Kidney epithelial cell (primary cell): ENCODE data around the gene VWF. TPM values are rescaled to one million over a fixed set of nuclear protein-coding genes. Genes with fewer than 3 reads are reported as not detected.
A peak's percentile ranks its signal among the peaks of the same experiment; 100 is the strongest.

Experiments
- DNase-seq: peaks from one replicate; pipeline ENCODE4 v3.0.0-alpha.2; 2010; ENCODE audit warnings: low read depth
- H3K27me3 ChIP-seq: 2 replicates; pipeline ENCODE4 v1.6.0; 2011; ENCODE audit warnings: low read length; ENCODE audit not compliant: control insufficient read depth, insufficient read depth
- H3K36me3 ChIP-seq: 2 replicates; pipeline ENCODE4 v1.5.1; 2011; ENCODE audit warnings: low read length; ENCODE audit not compliant: control insufficient read depth, insufficient read depth
- H3K4me3 ChIP-seq: 2 replicates; pipeline ENCODE4 v1.5.1; 2011; ENCODE audit warnings: low read depth, mild to moderate bottlenecking, control low read depth, low read length
- total RNA-seq: library from RNA; depleted of rRNA; stranded (reverse); fragments of >200 nt; gene quantifications from 2 replicates; pipeline ENCODE4 v1.2.3, GENCODE V29; 2015
- TF ChIP-seq, protein P1 (sequence below): IDR thresholded peaks from 2 replicates; pipeline ENCODE4 v1.5.1; 2011; ENCODE audit warnings: mild to moderate bottlenecking, moderate library complexity, low read length, control low read depth, inconsistent platforms; ENCODE audit not compliant: insufficient read depth, poor library complexity, severe bottlenecking

VWF gene
- total RNA-seq, 1 donor from 2014 or later = 0.42 TPM

GRCh38 chr12:6065131-6065862, 59.2 kb downstream of the VWF start:
- Histone ChIP-seq H3K36me3 (no peaks in the 10 kb centered on the region), H3K4me3 (no peak overlapping the region), H3K27me3 (no peaks in the 10 kb centered on the region)
- no peak for DNase-seq
- TF ChIP-seq, protein P1, sequence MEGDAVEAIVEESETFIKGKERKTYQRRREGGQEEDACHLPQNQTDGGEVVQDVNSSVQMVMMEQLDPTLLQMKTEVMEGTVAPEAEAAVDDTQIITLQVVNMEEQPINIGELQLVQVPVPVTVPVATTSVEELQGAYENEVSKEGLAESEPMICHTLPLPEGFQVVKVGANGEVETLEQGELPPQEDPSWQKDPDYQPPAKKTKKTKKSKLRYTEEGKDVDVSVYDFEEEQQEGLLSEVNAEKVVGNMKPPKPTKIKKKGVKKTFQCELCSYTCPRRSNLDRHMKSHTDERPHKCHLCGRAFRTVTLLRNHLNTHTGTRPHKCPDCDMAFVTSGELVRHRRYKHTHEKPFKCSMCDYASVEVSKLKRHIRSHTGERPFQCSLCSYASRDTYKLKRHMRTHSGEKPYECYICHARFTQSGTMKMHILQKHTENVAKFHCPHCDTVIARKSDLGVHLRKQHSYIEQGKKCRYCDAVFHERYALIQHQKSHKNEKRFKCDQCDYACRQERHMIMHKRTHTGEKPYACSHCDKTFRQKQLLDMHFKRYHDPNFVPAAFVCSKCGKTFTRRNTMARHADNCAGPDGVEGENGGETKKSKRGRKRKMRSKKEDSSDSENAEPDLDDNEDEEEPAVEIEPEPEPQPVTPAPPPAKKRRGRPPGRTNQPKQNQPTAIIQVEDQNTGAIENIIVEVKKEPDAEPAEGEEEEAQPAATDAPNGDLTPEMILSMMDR = no peak

GRCh38 chr12:6062757-6063735, 61.4 kb downstream of the VWF start:
- H3K36me3 ChIP-seq = no peaks in the 10 kb centered on the region
- H3K4me3 ChIP-seq = no peak overlapping the region
- no peak for DNase-seq
- TF ChIP-seq, protein P1 = peak; percentile 99
- H3K27me3 ChIP-seq = no peaks in the 10 kb centered on the region

GRCh38 chr12:6062395-6062756, 62.1 kb downstream of the VWF start:
- no peaks in the 10 kb centered on the region for H3K36me3 ChIP-seq
- TF ChIP-seq, protein P1 = no peak
- H3K4me3 ChIP-seq = no peak overlapping the region
- no peak for DNase-seq
- H3K27me3 ChIP-seq = no peaks in the 10 kb centered on the region

- TF ChIP-seq, protein P1 = no peak
- H3K36me3 ChIP-seq = no peaks in the 10 kb centered on the region
These were observed 62.8 kb downstream of the VWF start for GRCh38 chr12:6061660-6062059.

GRCh38 chr12:6059860-6060565, 64.5 kb downstream of the VWF start:
- TF ChIP-seq, protein P1 = no peak
- Histone ChIP-seq H3K4me3 (no peak overlapping the region), H3K27me3 (peaks cover 3% of the 10 kb centered on the region), H3K36me3 (no peaks in the 10 kb centered on the region)
- no peak for DNase-seq

More at GRCh38 chr12:6061660-6062059, 62.8 kb downstream of the VWF start:
- Histone ChIP-seq H3K27me3 (peaks cover 3% of the 10 kb centered on the region), H3K4me3 (no peak overlapping the region)
- DNase-seq = no peak
